Measurements from ENCODE around the gene SPAG17. TPM values are rescaled to one million over a fixed set of nuclear protein-coding genes. Genes with fewer than 3 reads are reported as not detected.

SPAG17 gene
- polyA plus RNA-seq, 1 donor from 2014 or later, result 0.25 TPM

DNA sequence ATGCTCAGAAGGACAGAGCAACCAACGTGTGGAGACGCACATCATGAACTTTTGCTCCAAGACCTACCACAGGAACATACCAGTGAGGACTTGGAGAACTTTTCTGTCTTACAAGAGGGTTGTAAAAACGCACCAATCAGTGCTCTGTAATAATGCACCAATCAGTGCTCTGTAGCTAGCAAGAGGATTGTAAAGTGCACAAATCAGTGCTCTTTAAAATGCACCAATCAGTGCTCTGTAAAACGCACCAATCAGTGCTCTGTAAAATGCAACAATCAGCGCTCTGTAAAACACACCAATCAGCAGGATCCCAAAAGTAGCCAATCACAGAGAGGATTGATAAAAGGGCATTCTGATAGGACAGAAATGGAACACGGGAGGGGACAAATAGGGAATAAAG is 40.4 kb upstream of the SPAG17 start:
- TF ChIP-seq, protein P1, sequence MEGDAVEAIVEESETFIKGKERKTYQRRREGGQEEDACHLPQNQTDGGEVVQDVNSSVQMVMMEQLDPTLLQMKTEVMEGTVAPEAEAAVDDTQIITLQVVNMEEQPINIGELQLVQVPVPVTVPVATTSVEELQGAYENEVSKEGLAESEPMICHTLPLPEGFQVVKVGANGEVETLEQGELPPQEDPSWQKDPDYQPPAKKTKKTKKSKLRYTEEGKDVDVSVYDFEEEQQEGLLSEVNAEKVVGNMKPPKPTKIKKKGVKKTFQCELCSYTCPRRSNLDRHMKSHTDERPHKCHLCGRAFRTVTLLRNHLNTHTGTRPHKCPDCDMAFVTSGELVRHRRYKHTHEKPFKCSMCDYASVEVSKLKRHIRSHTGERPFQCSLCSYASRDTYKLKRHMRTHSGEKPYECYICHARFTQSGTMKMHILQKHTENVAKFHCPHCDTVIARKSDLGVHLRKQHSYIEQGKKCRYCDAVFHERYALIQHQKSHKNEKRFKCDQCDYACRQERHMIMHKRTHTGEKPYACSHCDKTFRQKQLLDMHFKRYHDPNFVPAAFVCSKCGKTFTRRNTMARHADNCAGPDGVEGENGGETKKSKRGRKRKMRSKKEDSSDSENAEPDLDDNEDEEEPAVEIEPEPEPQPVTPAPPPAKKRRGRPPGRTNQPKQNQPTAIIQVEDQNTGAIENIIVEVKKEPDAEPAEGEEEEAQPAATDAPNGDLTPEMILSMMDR (IDR thresholded peaks at IDR 0.05; ENCODE audit: poor library complexity, severe bottlenecking), result no peak
- TF ChIP-seq TAF1 (IDR thresholded peaks at IDR 0.05; ENCODE audit: low read depth) (no peak), EZH2 (IDR thresholded peaks at IDR 0.05; ENCODE audit: borderline replicate concordance, insufficient read depth, low read length, poor library complexity, severe bottlenecking) (no peak), SMC3 (conservative IDR thresholded peaks at IDR 0.05; ENCODE audit: poor library complexity) (no peak), POLR2AphosphoS5 (IDR thresholded peaks at IDR 0.05) (no peak), EP300 (conservative IDR thresholded peaks at IDR 0.05; ENCODE audit: poor library complexity, severe bottlenecking) (no peak), RAD21 (conservative IDR thresholded peaks at IDR 0.05) (no peak), MXI1 (conservative IDR thresholded peaks at IDR 0.05; ENCODE audit: poor library complexity, severe bottlenecking) (no peak)
- TF ChIP-seq, protein P2, sequence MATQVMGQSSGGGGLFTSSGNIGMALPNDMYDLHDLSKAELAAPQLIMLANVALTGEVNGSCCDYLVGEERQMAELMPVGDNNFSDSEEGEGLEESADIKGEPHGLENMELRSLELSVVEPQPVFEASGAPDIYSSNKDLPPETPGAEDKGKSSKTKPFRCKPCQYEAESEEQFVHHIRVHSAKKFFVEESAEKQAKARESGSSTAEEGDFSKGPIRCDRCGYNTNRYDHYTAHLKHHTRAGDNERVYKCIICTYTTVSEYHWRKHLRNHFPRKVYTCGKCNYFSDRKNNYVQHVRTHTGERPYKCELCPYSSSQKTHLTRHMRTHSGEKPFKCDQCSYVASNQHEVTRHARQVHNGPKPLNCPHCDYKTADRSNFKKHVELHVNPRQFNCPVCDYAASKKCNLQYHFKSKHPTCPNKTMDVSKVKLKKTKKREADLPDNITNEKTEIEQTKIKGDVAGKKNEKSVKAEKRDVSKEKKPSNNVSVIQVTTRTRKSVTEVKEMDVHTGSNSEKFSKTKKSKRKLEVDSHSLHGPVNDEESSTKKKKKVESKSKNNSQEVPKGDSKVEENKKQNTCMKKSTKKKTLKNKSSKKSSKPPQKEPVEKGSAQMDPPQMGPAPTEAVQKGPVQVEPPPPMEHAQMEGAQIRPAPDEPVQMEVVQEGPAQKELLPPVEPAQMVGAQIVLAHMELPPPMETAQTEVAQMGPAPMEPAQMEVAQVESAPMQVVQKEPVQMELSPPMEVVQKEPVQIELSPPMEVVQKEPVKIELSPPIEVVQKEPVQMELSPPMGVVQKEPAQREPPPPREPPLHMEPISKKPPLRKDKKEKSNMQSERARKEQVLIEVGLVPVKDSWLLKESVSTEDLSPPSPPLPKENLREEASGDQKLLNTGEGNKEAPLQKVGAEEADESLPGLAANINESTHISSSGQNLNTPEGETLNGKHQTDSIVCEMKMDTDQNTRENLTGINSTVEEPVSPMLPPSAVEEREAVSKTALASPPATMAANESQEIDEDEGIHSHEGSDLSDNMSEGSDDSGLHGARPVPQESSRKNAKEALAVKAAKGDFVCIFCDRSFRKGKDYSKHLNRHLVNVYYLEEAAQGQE (IDR thresholded peaks at IDR 0.05; ENCODE audit: borderline replicate concordance), result no peak
- Histone ChIP-seq H3K27ac (ENCODE audit: low read length) (no peak overlapping the region), H2AFZ (ENCODE audit: low read depth, low read length) (no peak overlapping the region), H3K27me3 (ENCODE audit: insufficient read depth, low read depth, low read length) (no peaks in the 10 kb centered on the region), H3K4me3 (ENCODE audit: low read length) (no peak overlapping the region), H3K9ac (ENCODE audit: low read length) (no peak overlapping the region), H3K4me2 (ENCODE audit: low read length) (no peak overlapping the region), H3K9me2 (ENCODE audit: insufficient read depth, low read length) (no peaks in the 10 kb centered on the region), H3K9me3 (ENCODE audit: low read length) (no peaks in the 10 kb centered on the region), H3K79me2 (replicated peaks; ENCODE audit: insufficient read depth, low read length) (no peaks in the 10 kb centered on the region), H3F3A (ENCODE audit: insufficient read depth, low read length, poor library complexity, severe bottlenecking) (no peaks in the 10 kb centered on the region), H3K36me3 (ENCODE audit: insufficient read depth, low read length) (no peaks in the 10 kb centered on the region), H4K20me1 (ENCODE audit: insufficient read depth) (no peaks in the 10 kb centered on the region)

DNA sequence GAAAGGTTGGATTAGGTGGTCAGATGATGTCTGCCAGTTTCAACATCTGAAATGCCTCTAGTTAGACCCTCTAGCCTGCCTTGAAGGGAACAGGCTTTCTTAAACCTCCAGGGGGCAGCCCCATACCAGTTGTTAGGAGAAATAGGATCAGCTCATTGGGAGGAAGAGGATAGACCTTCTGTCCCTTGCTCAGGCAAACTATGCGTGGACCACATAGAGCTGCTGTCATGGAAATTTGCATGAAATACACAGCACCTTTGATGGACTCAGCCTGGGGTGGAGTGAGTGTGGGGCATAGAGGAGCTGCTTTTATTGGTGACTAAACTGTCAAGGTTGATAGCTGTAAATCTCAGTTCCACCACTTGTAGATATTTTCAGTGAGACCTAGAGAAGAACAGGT is 38.4 kb upstream of the SPAG17 start:
- no peak overlapping the region for H3K9ac ChIP-seq (ENCODE audit: low read length)
- no peaks in the 10 kb centered on the region for H3F3A ChIP-seq (ENCODE audit: insufficient read depth, low read length, poor library complexity, severe bottlenecking)
- H3K4me3 ChIP-seq (ENCODE audit: low read length), result no peak overlapping the region
- H3K4me2 ChIP-seq (ENCODE audit: low read length), result no peak overlapping the region
- H3K9me2 ChIP-seq (ENCODE audit: insufficient read depth, low read length), result no peaks in the 10 kb centered on the region
- H3K27me3 ChIP-seq (ENCODE audit: insufficient read depth, low read depth, low read length), result no peaks in the 10 kb centered on the region
- no peak overlapping the region for H3K27ac ChIP-seq (ENCODE audit: low read length)
- no peaks in the 10 kb centered on the region for H3K36me3 ChIP-seq (ENCODE audit: insufficient read depth, low read length)
- no peaks in the 10 kb centered on the region for H3K79me2 ChIP-seq (replicated peaks; ENCODE audit: insufficient read depth, low read length)
- no peak overlapping the region for H2AFZ ChIP-seq (ENCODE audit: low read depth, low read length)
- no peaks in the 10 kb centered on the region for H3K9me3 ChIP-seq (ENCODE audit: low read length)
- no peaks in the 10 kb centered on the region for H4K20me1 ChIP-seq (ENCODE audit: insufficient read depth)
- TF ChIP-seq RAD21 (conservative IDR thresholded peaks at IDR 0.05), result peak; percentile 34
- TF ChIP-seq, protein P1 (IDR thresholded peaks at IDR 0.05; ENCODE audit: poor library complexity, severe bottlenecking), result peak; percentile 25
- no peak for TF ChIP-seq MXI1 (conservative IDR thresholded peaks at IDR 0.05; ENCODE audit: poor library complexity, severe bottlenecking)
- no peak for TF ChIP-seq TAF1 (IDR thresholded peaks at IDR 0.05; ENCODE audit: low read depth)
- TF ChIP-seq EZH2 (IDR thresholded peaks at IDR 0.05; ENCODE audit: borderline replicate concordance, insufficient read depth, low read length, poor library complexity, severe bottlenecking), result no peak
- TF ChIP-seq, protein P2 (IDR thresholded peaks at IDR 0.05; ENCODE audit: borderline replicate concordance), result no peak
- no peak for TF ChIP-seq EP300 (conservative IDR thresholded peaks at IDR 0.05; ENCODE audit: poor library complexity, severe bottlenecking)
- TF ChIP-seq POLR2AphosphoS5 (IDR thresholded peaks at IDR 0.05), result no peak
- peak; percentile 28 for TF ChIP-seq SMC3 (conservative IDR thresholded peaks at IDR 0.05; ENCODE audit: poor library complexity)

Measured in neural cell (in vitro differentiated cells).